Measurements from ENCODE around the gene ABL1.

The ABL1 gene

GRCh38 chr9:130918101-130918825 lies 83.2 kb downstream of the ABL1 start:
- no peak for DNase-seq (ENCODE audit: low read depth)

DNA sequence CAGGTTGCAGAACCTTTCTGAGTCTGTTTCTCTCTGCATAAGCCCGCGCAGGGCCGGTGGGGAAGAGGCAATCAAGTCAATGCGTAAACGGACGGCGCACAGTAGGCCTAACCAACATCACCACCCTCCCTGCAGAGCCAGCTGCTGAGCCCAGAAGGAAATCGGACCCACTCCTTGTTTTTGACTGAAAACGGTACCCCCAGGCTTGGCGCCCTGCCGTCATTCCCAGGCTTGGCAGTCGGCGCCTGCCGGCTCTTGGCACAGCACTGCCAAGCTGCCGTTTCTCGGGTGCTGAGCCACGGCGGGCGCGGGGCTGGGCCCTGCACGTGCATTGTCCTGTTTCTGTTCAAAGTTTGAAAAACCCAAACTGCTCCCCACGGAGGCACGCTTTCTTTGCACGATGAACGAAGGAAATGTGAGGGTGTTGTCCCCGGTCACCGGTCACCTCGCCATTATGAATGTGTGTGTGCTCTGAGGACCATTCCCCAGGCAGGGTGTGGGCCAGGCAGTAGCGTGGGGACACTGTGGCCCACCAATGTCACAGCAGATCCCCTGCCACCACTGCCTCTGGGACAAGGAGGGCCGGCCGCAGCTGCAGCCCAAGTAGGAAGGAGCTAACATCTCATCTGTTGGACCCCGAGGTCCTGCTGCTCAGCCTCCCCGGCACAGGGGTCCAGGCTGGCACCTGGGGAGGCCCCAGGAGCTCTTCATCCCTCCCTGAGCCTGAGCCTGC lies 83.9 kb downstream of the ABL1 start:
- no peak for DNase-seq (ENCODE audit: low read depth)

GRCh38 chr9:130919559-130920145 lies 84.6 kb downstream of the ABL1 start:
- DNase-seq (ENCODE audit: low read depth), result no peak

DNA sequence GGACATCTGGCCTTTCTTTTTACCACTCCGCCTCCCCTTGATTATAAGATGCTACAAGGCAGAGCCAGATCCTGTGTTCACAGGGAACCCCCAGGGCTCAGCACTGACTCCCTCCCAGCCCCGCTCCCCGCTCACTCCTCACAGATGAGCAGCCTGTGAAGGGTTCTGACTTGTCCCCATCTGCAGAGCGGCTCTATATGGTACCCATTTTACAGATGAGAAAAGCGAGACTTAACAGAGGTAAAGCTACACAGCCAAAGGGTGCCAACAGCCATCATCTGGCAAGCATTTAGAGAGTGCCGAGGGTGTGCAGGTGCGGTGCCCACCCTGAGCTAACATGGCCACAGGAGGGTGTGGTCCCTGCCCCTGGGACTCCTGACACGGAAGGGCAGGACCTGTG lies 85.2 kb downstream of the ABL1 start:
- no peak for DNase-seq (ENCODE audit: low read depth)

DNA sequence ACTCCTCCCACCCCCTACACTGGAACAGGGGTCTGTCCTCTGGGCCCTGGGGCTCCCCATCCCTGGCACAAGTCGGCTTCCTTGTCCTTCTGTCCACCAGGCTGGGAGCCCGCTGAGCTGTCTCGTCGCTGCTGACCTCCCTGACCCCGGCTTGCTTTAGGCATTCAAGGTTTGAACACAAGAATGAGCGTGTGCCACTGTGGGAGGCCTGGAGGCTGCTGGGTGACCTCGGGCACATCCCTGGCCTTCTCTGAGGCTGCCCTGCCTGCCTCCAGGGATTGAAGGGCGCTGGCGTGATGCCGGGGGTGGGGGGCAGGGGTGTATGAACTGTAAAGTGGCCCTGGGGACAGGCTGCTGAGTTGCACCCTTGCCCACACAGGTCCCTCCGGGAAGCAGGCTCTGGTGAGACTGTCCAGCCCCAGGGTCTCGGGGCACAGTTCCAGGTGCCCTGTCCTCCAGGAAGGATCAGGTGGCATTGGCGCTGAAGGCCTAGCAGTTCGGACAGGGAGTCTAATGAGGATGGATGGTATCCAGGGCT lies 85.8 kb downstream of the ABL1 start:
- no peak for DNase-seq (ENCODE audit: low read depth)

DNA sequence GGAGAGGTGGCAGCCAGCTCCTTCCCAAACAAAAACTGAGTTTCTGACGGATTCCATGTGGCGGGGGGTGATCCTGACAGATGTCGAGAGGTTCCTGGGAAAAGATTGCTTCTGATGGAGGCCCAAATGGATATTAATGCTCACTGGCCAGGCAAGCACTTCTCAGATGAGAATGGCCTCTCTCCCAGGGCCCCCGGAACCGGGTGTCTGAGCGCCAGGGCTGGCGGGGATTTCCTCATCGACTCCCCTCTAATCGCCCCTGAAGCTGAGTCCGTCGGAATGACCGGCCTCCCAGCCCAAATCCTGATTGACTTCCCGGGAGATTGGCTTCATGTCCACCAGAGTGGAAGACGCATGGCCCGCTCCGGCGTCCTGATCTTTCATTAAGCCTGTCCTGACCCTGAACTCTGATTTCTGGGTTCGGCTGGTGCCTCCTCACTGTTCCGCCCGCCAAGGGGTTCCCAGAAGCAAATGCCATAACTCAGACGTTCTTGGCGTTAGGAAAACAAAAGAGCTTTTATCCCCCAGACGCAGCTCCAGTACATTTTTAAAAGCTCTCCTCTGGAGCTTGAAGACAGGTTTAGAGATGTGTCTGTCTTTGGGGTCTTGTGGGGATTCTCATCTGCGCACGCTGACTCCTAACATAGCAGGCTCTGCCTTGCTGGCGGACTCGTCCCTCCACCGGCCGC lies 86.4 kb downstream of the ABL1 start:
- DNase-seq (ENCODE audit: low read depth), result no peak

- no peak for DNase-seq (ENCODE audit: low read depth)
Observed at GRCh38 chr9:130921989-130922892, 87.2 kb downstream of the ABL1 start.

GRCh38 chr9:130922893-130923610 lies 88.0 kb downstream of the ABL1 start:
- DNase-seq (ENCODE audit: low read depth), result no peak

DNA sequence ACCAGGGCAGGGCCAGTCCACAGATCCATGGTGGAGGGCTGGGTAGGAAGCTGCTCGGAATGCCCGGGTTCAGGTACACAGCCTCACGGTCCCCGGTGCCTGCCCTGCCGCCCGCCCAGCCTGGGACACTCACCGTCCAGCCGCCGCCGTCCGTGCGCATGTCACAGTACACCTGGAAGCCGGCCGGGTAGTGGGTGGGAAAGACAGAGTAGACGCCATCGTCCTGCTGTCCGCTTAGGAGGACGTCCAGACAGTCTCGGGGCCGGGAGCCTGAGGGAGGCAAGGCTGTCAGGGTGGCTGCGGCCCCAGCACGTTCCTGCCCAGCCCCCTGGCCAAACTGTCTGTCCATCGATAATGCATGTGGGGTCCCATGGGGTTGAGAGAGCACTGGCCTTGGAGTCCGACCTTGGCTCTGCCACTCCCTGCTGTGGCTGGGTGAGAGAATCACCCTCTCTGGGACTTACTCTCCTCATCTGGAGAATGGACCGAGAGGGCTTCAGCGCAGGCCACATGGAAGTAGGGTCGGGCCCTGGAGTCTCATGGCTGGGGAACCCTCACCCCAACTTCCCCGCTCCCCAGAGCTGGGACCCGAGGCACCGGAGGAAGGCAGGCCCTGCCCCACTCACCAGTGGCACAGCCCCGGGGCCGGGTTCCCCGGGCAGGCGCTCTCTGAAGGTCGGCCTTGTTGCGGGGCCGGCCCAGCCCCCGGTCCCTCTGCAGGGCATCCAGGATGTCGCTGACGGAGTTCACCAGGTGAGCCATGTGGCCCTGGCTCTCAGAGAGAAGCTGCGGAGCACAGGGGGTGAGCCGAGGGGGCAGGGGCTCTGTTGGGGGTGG lies 88.8 kb downstream of the ABL1 start:
- DNase-seq (ENCODE audit: low read depth), result no peak

DNA sequence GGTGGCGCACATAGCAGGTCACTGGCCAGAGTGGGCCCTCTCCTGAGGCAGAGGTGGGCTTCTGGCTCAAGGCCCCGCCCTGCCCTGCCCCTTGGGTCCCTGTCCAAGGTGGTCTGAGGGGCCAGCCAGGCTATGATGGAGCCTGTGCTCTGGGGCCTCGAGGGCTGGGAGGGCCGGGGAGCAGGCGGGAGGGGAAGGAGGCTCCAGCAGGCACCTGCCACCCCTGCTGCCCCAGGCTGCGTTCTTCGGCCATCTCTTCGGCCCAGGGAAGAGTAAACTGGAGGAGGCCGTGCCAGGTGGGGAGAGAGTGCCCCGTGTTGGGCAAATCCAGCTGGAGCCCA lies 89.4 kb downstream of the ABL1 start:
- DNase-seq (ENCODE audit: low read depth), result no peak

DNA sequence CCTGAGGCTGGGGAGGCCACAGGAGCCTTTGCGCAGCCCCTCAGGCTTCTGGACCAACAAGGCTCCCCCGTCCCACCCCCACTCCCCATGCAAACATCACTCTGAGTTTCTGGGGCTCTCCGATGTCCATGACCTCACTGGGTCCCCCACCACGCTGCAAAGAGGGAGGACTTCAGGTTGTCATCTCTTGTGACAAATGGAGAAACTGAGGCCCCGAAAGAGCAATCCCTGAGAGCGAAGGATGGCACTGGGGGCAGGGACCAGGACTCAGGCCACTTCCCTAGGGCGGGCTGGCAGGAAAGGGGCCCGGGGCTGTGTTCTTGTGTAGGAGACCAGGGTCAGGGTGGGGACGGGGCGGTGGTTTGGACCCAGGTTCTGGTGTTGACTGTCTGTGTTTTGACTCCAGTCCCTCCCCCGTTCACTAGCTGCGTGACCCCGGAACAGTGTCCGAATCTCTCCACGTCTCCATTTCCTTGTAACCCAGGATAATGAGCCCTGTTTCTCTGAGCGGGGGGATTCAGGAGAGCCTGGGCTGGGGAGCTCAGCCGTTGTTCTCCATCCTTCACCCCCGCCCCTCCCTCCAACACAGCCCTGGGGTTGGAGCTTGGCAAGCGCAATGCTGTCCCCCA lies 90.1 kb downstream of the ABL1 start:
- DNase-seq (ENCODE audit: low read depth), result no peak

- no peak for DNase-seq (ENCODE audit: low read depth)
Observed at GRCh38 chr9:130927338-130927737, 92.3 kb downstream of the ABL1 start.

GRCh38 chr9:130927995-130928900 lies 93.2 kb downstream of the ABL1 start:
- DNase-seq (ENCODE audit: low read depth), result no peak

DNA sequence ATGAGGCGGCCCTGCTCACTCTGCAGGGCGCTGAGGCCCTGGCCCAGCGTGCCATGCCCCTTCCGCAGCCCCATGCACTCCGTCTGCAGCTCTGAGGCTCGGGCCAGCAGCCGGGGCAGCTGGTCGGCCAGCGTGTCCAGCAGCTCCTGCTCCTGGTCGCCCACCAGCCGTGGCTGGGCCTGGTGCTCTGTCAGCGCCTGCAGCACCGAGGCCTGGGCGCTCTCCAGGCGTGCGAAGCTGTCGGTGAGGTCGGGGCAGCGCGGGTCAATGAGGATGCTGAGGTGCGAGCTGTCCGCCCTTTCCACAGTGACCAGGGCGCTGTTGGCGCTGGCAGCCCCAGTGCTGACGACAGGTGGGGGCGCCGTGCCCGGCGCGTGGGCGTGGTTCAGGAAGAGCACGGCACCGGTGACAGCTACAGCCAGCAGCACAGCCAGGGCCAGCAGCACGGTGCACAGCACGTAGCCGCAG lies 94.6 kb downstream of the ABL1 start:
- no peak for DNase-seq (ENCODE audit: low read depth)

GRCh38 chr9:130930132-130930803 lies 95.2 kb downstream of the ABL1 start:
- DNase-seq (ENCODE audit: low read depth), result no peak

- DNase-seq (ENCODE audit: low read depth), result no peak
Observed at GRCh38 chr9:130930804-130931349, 95.8 kb downstream of the ABL1 start.

GRCh38 chr9:130931508-130932254 lies 96.6 kb downstream of the ABL1 start:
- DNase-seq (ENCODE audit: low read depth), result no peak
